CD4-positive, alpha-beta T cell treated with Interleukin-12 subunit alpha and Interleukin-12 subunit beta, for 1 hour (primary cell): ENCODE data around the gene CRYZL1.
"Not testable (repeated sequence)": the region's sequence is repeated elsewhere in the genome, so short reads cannot be mapped to it uniquely, and the experiment has no call there.

Experiments
- DNase-seq: peaks from one replicate; pipeline ENCODE4 v3.0.0-alpha.2; 2020

CRYZL1 gene

GRCh38 chr21:33660406-33660805 lies 18.9 kb upstream of the CRYZL1 start:
- no peak for DNase-seq

GRCh38 chr21:33659568-33659949 lies 18.0 kb upstream of the CRYZL1 start:
- no peak for DNase-seq

- no peak for DNase-seq
Measured at GRCh38 chr21:33658919-33659567, 17.5 kb upstream of the CRYZL1 start.

- DNase-seq, result no peak
Measured at GRCh38 chr21:33657124-33657820, 15.7 kb upstream of the CRYZL1 start.

GRCh38 chr21:33655588-33656221 lies 14.2 kb upstream of the CRYZL1 start:
- no peak for DNase-seq

GRCh38 chr21:33654412-33654811 lies 12.9 kb upstream of the CRYZL1 start:
- no peak for DNase-seq

- no peak for DNase-seq
Measured at GRCh38 chr21:33651965-33652680, 10.6 kb upstream of the CRYZL1 start.

- DNase-seq, result no peak
Measured at GRCh38 chr21:33650929-33651509, 9.5 kb upstream of the CRYZL1 start.

- DNase-seq, result no peak
Measured at GRCh38 chr21:33650230-33650629, 8.7 kb upstream of the CRYZL1 start.

- no peak for DNase-seq
Measured at GRCh38 chr21:33648555-33648954, 7.0 kb upstream of the CRYZL1 start.

GRCh38 chr21:33647587-33647986 lies 6.0 kb upstream of the CRYZL1 start:
- DNase-seq, result no peak

GRCh38 chr21:33645730-33646129 lies 4.2 kb upstream of the CRYZL1 start:
- no peak for DNase-seq

GRCh38 chr21:33644383-33645074 lies 3.0 kb upstream of the CRYZL1 start:
- no peak for DNase-seq

- no peak for DNase-seq
Measured at GRCh38 chr21:33643658-33644311, 2.2 kb upstream of the CRYZL1 start.

GRCh38 chr21:33642896-33643657 lies 1.5 kb upstream of the CRYZL1 start:
- DNase-seq, result peak; percentile 17

- DNase-seq, result peak; percentile 99
Measured at GRCh38 chr21:33642027-33642895, 720 bp upstream of the CRYZL1 start, which contains the start of gene ITSN1. ITSN1 (plus strand) TSS chr21:33642501; CDS start chr21:33718829, 76,328 bp downstream.

GRCh38 chr21:33640697-33641351 lies 717 bp downstream of the CRYZL1 start:
- DNase-seq, result no peak

GRCh38 chr21:33634254-33634653 lies 7.3 kb downstream of the CRYZL1 start:
- no peak for DNase-seq

- DNase-seq, result not testable (repeated sequence)
Measured at GRCh38 chr21:33626151-33626550, 15.4 kb downstream of the CRYZL1 start.
